ENCODE results near the gene FAM217B.

Gene FAM217B

GRCh38 chr20:59933296-59933848, 6.8 kb upstream of the FAM217B start, which contains the start of gene SYCP2:
SYCP2 (minus strand) TSS chr20:59933637; CDS start chr20:59922413, 11,224 bp downstream.
- H3K36me3 Mint-ChIP-seq, result peaks cover 2% of the 10 kb centered on the region
- H3K27ac Mint-ChIP-seq, result no peak within 1 kb of the TSS
- H3K9me3 Mint-ChIP-seq (ENCODE audit: low read depth), result no peaks in the 10 kb centered on the region
- H3K27me3 Mint-ChIP-seq, result no peaks in the 10 kb centered on the region
- peaks cover 28% of the 10 kb centered on the region for H3K4me1 Mint-ChIP-seq (ENCODE audit: low read depth)
- H3K4me3 Mint-ChIP-seq, result peak within 1 kb of the TSS; percentile 80

GRCh38 chr20:59933849-59934585, 6.2 kb upstream of the FAM217B start:
- Mint-ChIP-seq H3K27ac (no peak overlapping the region), H3K4me1 (ENCODE audit: low read depth) (peaks cover 34% of the 10 kb centered on the region), H3K27me3 (no peaks in the 10 kb centered on the region), H3K4me3 (peak overlapping the region; percentile 80), H3K36me3 (peaks cover 2% of the 10 kb centered on the region), H3K9me3 (ENCODE audit: low read depth) (no peaks in the 10 kb centered on the region)

- Mint-ChIP-seq H3K27me3 (no peaks in the 10 kb centered on the region), H3K4me1 (ENCODE audit: low read depth) (peaks cover 37% of the 10 kb centered on the region), H3K27ac (no peak overlapping the region), H3K4me3 (no peak overlapping the region), H3K36me3 (peaks cover 2% of the 10 kb centered on the region), H3K9me3 (ENCODE audit: low read depth) (no peaks in the 10 kb centered on the region)
These were observed 4.6 kb upstream of the FAM217B start for GRCh38 chr20:59935457-59936185.

- H3K4me1 Mint-ChIP-seq (ENCODE audit: low read depth), result peaks cover 44% of the 10 kb centered on the region
These were observed 3.8 kb upstream of the FAM217B start for GRCh38 chr20:59936409-59936808.

GRCh38 chr20:59937150-59937549, 3.0 kb upstream of the FAM217B start:
- no peak overlapping the region for H3K4me3 Mint-ChIP-seq
- no peak overlapping the region for H3K27ac Mint-ChIP-seq
- H3K27me3 Mint-ChIP-seq, result no peaks in the 10 kb centered on the region
- no peaks in the 10 kb centered on the region for H3K9me3 Mint-ChIP-seq (ENCODE audit: low read depth)
- no peaks in the 10 kb centered on the region for H3K36me3 Mint-ChIP-seq
- H3K4me1 Mint-ChIP-seq (ENCODE audit: low read depth), result peaks cover 45% of the 10 kb centered on the region

More at GRCh38 chr20:59936409-59936808, 3.8 kb upstream of the FAM217B start:
- no peaks in the 10 kb centered on the region for H3K27me3 Mint-ChIP-seq
- H3K4me3 Mint-ChIP-seq, result no peak overlapping the region
- no peak overlapping the region for H3K27ac Mint-ChIP-seq
- peaks cover 2% of the 10 kb centered on the region for H3K36me3 Mint-ChIP-seq
- H3K9me3 Mint-ChIP-seq (ENCODE audit: low read depth), result no peaks in the 10 kb centered on the region

GRCh38 chr20:59938221-59938620, 2.0 kb upstream of the FAM217B start:
- Mint-ChIP-seq H3K4me1 (ENCODE audit: low read depth) (peaks cover 47% of the 10 kb centered on the region), H3K4me3 (peak overlapping the region; percentile 84), H3K27ac (peak overlapping the region; percentile 59), H3K36me3 (no peaks in the 10 kb centered on the region), H3K27me3 (no peaks in the 10 kb centered on the region), H3K9me3 (ENCODE audit: low read depth) (no peaks in the 10 kb centered on the region)

- Mint-ChIP-seq H3K36me3 (no peaks in the 10 kb centered on the region), H3K9me3 (ENCODE audit: low read depth) (no peaks in the 10 kb centered on the region), H3K4me1 (ENCODE audit: low read depth) (peaks cover 47% of the 10 kb centered on the region), H3K27me3 (no peaks in the 10 kb centered on the region), H3K27ac (peak overlapping the region; percentile 59), H3K4me3 (peak overlapping the region; percentile 84)
These were observed 1.5 kb upstream of the FAM217B start for GRCh38 chr20:59938696-59939051.

GRCh38 chr20:59939052-59939878, 924 bp upstream of the FAM217B start:
- H3K27me3 Mint-ChIP-seq, result no peaks in the 10 kb centered on the region
- H3K4me1 Mint-ChIP-seq (ENCODE audit: low read depth), result peaks cover 49% of the 10 kb centered on the region
- peak overlapping the region; percentile 87 for H3K4me3 Mint-ChIP-seq
- H3K36me3 Mint-ChIP-seq, result no peaks in the 10 kb centered on the region
- H3K27ac Mint-ChIP-seq, result peak overlapping the region; percentile 59
- H3K9me3 Mint-ChIP-seq (ENCODE audit: low read depth), result no peaks in the 10 kb centered on the region

GRCh38 chr20:59939879-59940128, 385 bp upstream of the FAM217B start:
- H3K9me3 Mint-ChIP-seq (ENCODE audit: low read depth), result no peaks in the 10 kb centered on the region
- H3K27ac Mint-ChIP-seq, result peak overlapping the region; percentile 78
- peak overlapping the region; percentile 87 for H3K4me3 Mint-ChIP-seq
- H3K4me1 Mint-ChIP-seq (ENCODE audit: low read depth), result peaks cover 49% of the 10 kb centered on the region
- H3K27me3 Mint-ChIP-seq, result no peaks in the 10 kb centered on the region
- H3K36me3 Mint-ChIP-seq, result no peaks in the 10 kb centered on the region

GRCh38 chr20:59940956-59941294, 736 bp downstream of the FAM217B start:
- no peaks in the 10 kb centered on the region for H3K36me3 Mint-ChIP-seq
- peaks cover 53% of the 10 kb centered on the region for H3K4me1 Mint-ChIP-seq (ENCODE audit: low read depth)
- H3K4me3 Mint-ChIP-seq, result peak overlapping the region; percentile 97
- H3K27ac Mint-ChIP-seq, result peak overlapping the region; percentile 95
- H3K27me3 Mint-ChIP-seq, result no peaks in the 10 kb centered on the region
- H3K9me3 Mint-ChIP-seq (ENCODE audit: low read depth), result no peaks in the 10 kb centered on the region

GRCh38 chr20:59942245-59942644, 2.1 kb downstream of the FAM217B start:
- peak overlapping the region; percentile 40 for H3K4me3 Mint-ChIP-seq
- no peaks in the 10 kb centered on the region for H3K9me3 Mint-ChIP-seq (ENCODE audit: low read depth)
- H3K36me3 Mint-ChIP-seq, result no peaks in the 10 kb centered on the region
- peaks cover 47% of the 10 kb centered on the region for H3K4me1 Mint-ChIP-seq (ENCODE audit: low read depth)
- H3K27ac Mint-ChIP-seq, result no peak overlapping the region
- H3K27me3 Mint-ChIP-seq, result no peaks in the 10 kb centered on the region

GRCh38 chr20:59944726-59945125, 4.5 kb downstream of the FAM217B start:
- Mint-ChIP-seq H3K4me3 (no peak overlapping the region), H3K36me3 (no peaks in the 10 kb centered on the region), H3K27me3 (no peaks in the 10 kb centered on the region), H3K4me1 (ENCODE audit: low read depth) (peaks cover 45% of the 10 kb centered on the region), H3K27ac (no peak overlapping the region), H3K9me3 (ENCODE audit: low read depth) (no peaks in the 10 kb centered on the region)

- Mint-ChIP-seq H3K36me3 (no peaks in the 10 kb centered on the region), H3K4me1 (ENCODE audit: low read depth) (peaks cover 43% of the 10 kb centered on the region), H3K4me3 (no peak overlapping the region), H3K27me3 (no peaks in the 10 kb centered on the region), H3K9me3 (ENCODE audit: low read depth) (no peaks in the 10 kb centered on the region), H3K27ac (no peak overlapping the region)
These were observed 5.0 kb downstream of the FAM217B start for GRCh38 chr20:59945175-59945574.

GRCh38 chr20:59945731-59946130, 5.5 kb downstream of the FAM217B start:
- H3K36me3 Mint-ChIP-seq, result no peaks in the 10 kb centered on the region
- no peaks in the 10 kb centered on the region for H3K9me3 Mint-ChIP-seq (ENCODE audit: low read depth)
- no peak overlapping the region for H3K27ac Mint-ChIP-seq
- no peak overlapping the region for H3K4me3 Mint-ChIP-seq
- H3K27me3 Mint-ChIP-seq, result no peaks in the 10 kb centered on the region
- peaks cover 40% of the 10 kb centered on the region for H3K4me1 Mint-ChIP-seq (ENCODE audit: low read depth)

GRCh38 chr20:59947376-59947775, 7.2 kb downstream of the FAM217B start:
- Mint-ChIP-seq H3K27ac (no peak overlapping the region), H3K36me3 (no peaks in the 10 kb centered on the region), H3K9me3 (ENCODE audit: low read depth) (no peaks in the 10 kb centered on the region), H3K4me1 (ENCODE audit: low read depth) (peaks cover 24% of the 10 kb centered on the region), H3K27me3 (no peaks in the 10 kb centered on the region), H3K4me3 (no peak overlapping the region)
